Left ventricle myocardium inferior (tissue), 1 donor: Measurements from ENCODE around the gene HDAC4. TPM values are rescaled to one million over a fixed set of nuclear protein-coding genes. Genes with fewer than 3 reads are reported as not detected.
A peak's percentile ranks its signal among the peaks of the same experiment; 100 is the strongest.

Experiments
- DNase-seq: peaks from one replicate; pipeline ENCODE4 v3.0.0-alpha.2; 2020
- H3K27ac ChIP-seq: fragments of 200-600 bp; replicated peaks from 2 replicates; pipeline ENCODE4 v1.8.0; 2021
- H3K27me3 ChIP-seq: fragments of 200-600 bp; 2 replicates; pipeline ENCODE4 v1.8.0; 2021; ENCODE audit warnings: low read depth
- H3K36me3 ChIP-seq: fragments of 200-600 bp; 2 replicates; pipeline ENCODE4 v1.8.0; 2021
- H3K4me1 ChIP-seq: fragments of 200-600 bp; 2 replicates; pipeline ENCODE4 v1.8.0; 2021
- H3K4me3 ChIP-seq: fragments of 200-600 bp; 2 replicates; pipeline ENCODE4 v1.8.0; 2021; ENCODE audit warnings: mild to moderate bottlenecking, moderate library complexity
- H3K9me3 ChIP-seq: fragments of 200-600 bp; replicated peaks from 2 replicates; pipeline ENCODE4 v1.8.0; 2021
- CTCF ChIP-seq: fragments of 200-600 bp; IDR thresholded peaks from 2 replicates; pipeline ENCODE4 v1.8.0; 2021; ENCODE audit warnings: antibody characterized with exemption, mild to moderate bottlenecking, borderline replicate concordance
- intact Hi-C: fragments of 100-400 bp; cut with micrococcal nuclease; formaldehyde crosslinking; loops from one replicate; pipeline ENCODE4 v1.11.0; 2022
- total RNA-seq: library from RNA; stranded (reverse); fragmentation: NEBNext Ultra II Directional; extraction: Animal tissue kit (Norgen Biotek cat#: 25700); gene quantifications from one replicate; pipeline ENCODE4 v1.2.1, GENCODE V29; 2021
- donor health status: DM: no; HTN: yes; CAD: no; lungs with severe emphysema.

Gene HDAC4
- total RNA-seq, 1 donor from 2014 or later = 23.9 TPM

- Histone ChIP-seq H3K9me3 (no peaks in the 10 kb centered on the region), H3K27me3 (no peaks in the 10 kb centered on the region), H3K27ac (no peak overlapping the region), H3K4me1 (peaks cover 47% of the 10 kb centered on the region), H3K4me3 (no peak overlapping the region), H3K36me3 (peaks cover 4% of the 10 kb centered on the region)
- no peak for TF ChIP-seq CTCF
- intact Hi-C loops = no loop called here
- no peak for DNase-seq
Measured at GRCh38 chr2:239202836-239203235, 198.0 kb downstream of the HDAC4 start.

- DNase-seq = no peak
- TF ChIP-seq CTCF = no peak
- peaks cover 47% of the 10 kb centered on the region for H3K4me1 ChIP-seq
- H3K9me3 ChIP-seq = no peaks in the 10 kb centered on the region
- peaks cover 4% of the 10 kb centered on the region for H3K36me3 ChIP-seq
- no peak overlapping the region for H3K4me3 ChIP-seq
- intact Hi-C loops = no loop called here
- H3K27me3 ChIP-seq = no peaks in the 10 kb centered on the region
- no peak overlapping the region for H3K27ac ChIP-seq
Measured at GRCh38 chr2:239202343-239202742, 198.5 kb downstream of the HDAC4 start.

- intact Hi-C loops = no loop called here
- Histone ChIP-seq H3K4me1 (peaks cover 47% of the 10 kb centered on the region), H3K36me3 (peaks cover 6% of the 10 kb centered on the region), H3K27ac (peak overlapping the region; percentile 81), H3K4me3 (peak overlapping the region; percentile 32), H3K9me3 (no peaks in the 10 kb centered on the region), H3K27me3 (no peaks in the 10 kb centered on the region)
- DNase-seq = no peak
- no peak for TF ChIP-seq CTCF
Measured at GRCh38 chr2:239201884-239202283, 198.9 kb downstream of the HDAC4 start.

GRCh38 chr2:239201531-239201876 is 199.3 kb downstream of the HDAC4 start:
- peak; percentile 63 for DNase-seq
- Histone ChIP-seq H3K4me1 (peaks cover 47% of the 10 kb centered on the region), H3K4me3 (peak overlapping the region; percentile 32), H3K36me3 (peaks cover 9% of the 10 kb centered on the region), H3K9me3 (no peaks in the 10 kb centered on the region), H3K27ac (peak overlapping the region; percentile 81), H3K27me3 (no peaks in the 10 kb centered on the region)
- intact Hi-C loops = no loop called here
- no peak for TF ChIP-seq CTCF

GRCh38 chr2:239200646-239201530 is 199.9 kb downstream of the HDAC4 start:
- no peaks in the 10 kb centered on the region for H3K27me3 ChIP-seq
- peak overlapping the region; percentile 81 for H3K27ac ChIP-seq
- H3K4me1 ChIP-seq = peaks cover 47% of the 10 kb centered on the region
- H3K9me3 ChIP-seq = no peaks in the 10 kb centered on the region
- H3K36me3 ChIP-seq = peaks cover 10% of the 10 kb centered on the region
- no peak for DNase-seq
- H3K4me3 ChIP-seq = peak overlapping the region; percentile 32
- TF ChIP-seq CTCF = no peak
- intact Hi-C loops = no loop called here
